HepG2 (cell line): ENCODE results near the gene ENTREP3. TPM values are rescaled to one million over a fixed set of nuclear protein-coding genes. Genes with fewer than 3 reads are reported as not detected.
A peak's percentile ranks its signal among the peaks of the same experiment; 100 is the strongest.

Source experiments
- ATRX ChIP-seq: sonication (generic); formaldehyde crosslinking; IDR thresholded peaks from 2 replicates; pipeline ENCODE4 v1.4.0; 2020; ENCODE audit warnings: missing genetic modification reagents, borderline replicate concordance
- CEBPZ ChIP-seq: IDR thresholded peaks from 2 replicates; pipeline ENCODE4 v1.6.1; 2012; ENCODE audit warnings: low read length, improper control_type of control experiment
- MYPOP ChIP-seq: sonication (generic); formaldehyde crosslinking; IDR thresholded peaks from 2 replicates; pipeline ENCODE4 v1.8.1; 2023; ENCODE audit warnings: mild to moderate bottlenecking, moderate library complexity, missing genetic modification reagents
- NR3C1 ChIP-seq: sonication (generic); formaldehyde crosslinking; IDR thresholded peaks from 2 replicates; pipeline ENCODE4 v1.4.0; 2020; ENCODE audit warnings: missing genetic modification reagents
- RNF219 ChIP-seq: sonication (generic); formaldehyde crosslinking; IDR thresholded peaks from 2 replicates; pipeline ENCODE4 v1.5.0; 2020; ENCODE audit warnings: mild to moderate bottlenecking, missing genetic modification reagents
- SP1 ChIP-seq, 2 experiments: fragments of 450-650 bp in 1 of 2; sonication (generic) in 1 of 2; formaldehyde crosslinking in 1 of 2; IDR thresholded peaks; 2 replicates each; pipeline versions ENCODE4 v1.4.0 to v1.6.1; 2016 to 2020; ENCODE audit warnings: missing genetic modification reagents in 1 of 2
- TRIM22 ChIP-seq: fragments of 450-650 bp; IDR thresholded peaks from 2 replicates; pipeline ENCODE4 v1.6.1; 2017
- ZBTB4 ChIP-seq: sonication (generic); formaldehyde crosslinking; IDR thresholded peaks from 2 replicates; pipeline ENCODE4 v1.4.0; 2020; ENCODE audit warnings: missing genetic modification reagents, mild to moderate bottlenecking, borderline replicate concordance
- ZMAT5 ChIP-seq: sonication (generic); formaldehyde crosslinking; IDR thresholded peaks from 2 replicates; pipeline ENCODE4 v1.5.0; 2020; ENCODE audit warnings: mild to moderate bottlenecking, low read depth, missing genetic modification reagents, borderline replicate concordance
- ZNF350 ChIP-seq: sonication (generic); formaldehyde crosslinking; IDR thresholded peaks from 2 replicates; pipeline ENCODE4 v1.4.0; 2020; ENCODE audit warnings: mild to moderate bottlenecking, low read depth, missing genetic modification reagents, borderline replicate concordance
- ZNF784 ChIP-seq: sonication (generic); formaldehyde crosslinking; IDR thresholded peaks from 2 replicates; pipeline ENCODE4 v1.5.1; 2020; ENCODE audit warnings: missing genetic modification reagents, mild to moderate bottlenecking, borderline replicate concordance
- ZNF792 ChIP-seq: IDR thresholded peaks from 2 replicates; pipeline ENCODE4 v1.6.1; 2016
- ZNF841 ChIP-seq: sonication (generic); formaldehyde crosslinking; IDR thresholded peaks from 2 replicates; pipeline ENCODE4 v1.8.1; 2023; ENCODE audit warnings: missing genetic modification reagents, borderline replicate concordance
- polyA plus RNA-seq, 8 experiments: library from polyadenylated mRNA; depleted of rRNA in 3 of 8; stranded (reverse) in 7 of 8; unstranded in 1 of 8; fragments of >200 nt; fragmentation: Illumina TruSeq in 4 of 8; extraction: Trizol in 4 of 8; gene quantifications; 2 replicates each; pipeline versions ENCODE4 v1.2.1 to v1.2.3, GENCODE V29; 2011 to 2016; ENCODE audit warnings: low read depth in 4 of 8, missing spikeins in 1 of 8, mixed read lengths in 1 of 8; ENCODE audit not compliant: insufficient read depth in 1 of 8
- total RNA-seq, 5 experiments: library from RNA; depleted of rRNA; stranded (reverse); fragments of >200 nt; fragmentation: Illumina TruSeq; extraction: Trizol; gene quantifications; 2 replicates each; pipeline ENCODE4 v1.2.3, GENCODE V29; 2016; ENCODE audit warnings: low read depth in 1 of 5

Gene ENTREP3
- total and polyA plus RNA-seq, 2 of the 13 experiments (the other 11 are each of a cell fraction or from before 2014, with no cell fraction given): 4.1 to 9.9 TPM

- TF ChIP-seq ATRX (CRISPR knock-in tag): no peak
- no peak for TF ChIP-seq ZNF841
- no peak for TF ChIP-seq ZNF784 (CRISPR knock-in tag)
- no peak for TF ChIP-seq MYPOP (CRISPR knock-in tag)
- no peak for TF ChIP-seq SP1 (IDR thresholded peaks at IDR 0.05)
- peak; percentile 76 for TF ChIP-seq SP1 (CRISPR knock-in tag; IDR thresholded peaks at IDR 0.05)
- TF ChIP-seq ZBTB4 (CRISPR knock-in tag): 0 out of 2 replicates have a peak, but pooled peaks have one; percentile 28
- TF ChIP-seq CEBPZ: no peak
- no peak for TF ChIP-seq ZMAT5 (CRISPR knock-in tag)
- TF ChIP-seq RNF219 (CRISPR knock-in tag): no peak
- no peak for TF ChIP-seq TRIM22
- TF ChIP-seq ZNF792: peak; percentile 69; the same call in 1 of the 2 replicates
- no peak for TF ChIP-seq NR3C1 (CRISPR knock-in tag)
- peak; percentile 80 for TF ChIP-seq ZNF350 (CRISPR knock-in tag)
These were observed 46.6 kb downstream of the ENTREP3 start, which contains the start of gene MTX1 (continued) for GRCh38 chr1:155208541-155209311.
